OCI-LY1 (cell line): ENCODE data around the gene DRD3.

Experiments used
- H2AFZ ChIP-seq: fragments of 200-600 bp; sonication (generic), shearing (Covaris generic); 2 replicates; pipeline ENCODE4 v1.6.0; 2014; ENCODE audit warnings: antibody characterized with exemption, mild to moderate bottlenecking, low read length
- H3F3A ChIP-seq: fragments of 200-600 bp; sonication (generic), shearing (Covaris generic); 2 replicates; pipeline ENCODE4 v1.6.0; 2014; ENCODE audit warnings: mild to moderate bottlenecking, antibody characterized with exemption, low read length, moderate library complexity; ENCODE audit not compliant: insufficient read depth
- H3K27ac ChIP-seq: fragments of 200-600 bp; sonication (generic); 2 replicates; pipeline ENCODE4 v1.5.1; 2014; ENCODE audit warnings: low read length, mixed run types, mild to moderate bottlenecking, low read depth; ENCODE audit not compliant: poor library complexity, severe bottlenecking
- H3K27me3 ChIP-seq: fragments of 200-600 bp; sonication (generic); 2 replicates; pipeline ENCODE4 v1.6.0; 2014; ENCODE audit warnings: antibody characterized with exemption, mild to moderate bottlenecking, low read length, moderate library complexity; ENCODE audit not compliant: insufficient read depth
- H3K36me3 ChIP-seq: fragments of 200-600 bp; sonication (generic); 2 replicates; pipeline ENCODE4 v1.6.1; 2014; ENCODE audit warnings: mild to moderate bottlenecking, antibody characterized with exemption, low read length, moderate library complexity, mixed read lengths; ENCODE audit not compliant: insufficient read depth
- H3K4me1 ChIP-seq: fragments of 200-600 bp; sonication (generic); 2 replicates; pipeline ENCODE4 v1.5.1; 2014; ENCODE audit warnings: mild to moderate bottlenecking, low read length, moderate library complexity; ENCODE audit not compliant: insufficient read depth, severe bottlenecking
- H3K4me2 ChIP-seq: fragments of 200-600 bp; sonication (generic), shearing (Covaris generic); 2 replicates; pipeline ENCODE4 v1.6.1; 2014; ENCODE audit warnings: low read length
- H3K4me3 ChIP-seq: fragments of 200-600 bp; sonication (generic); 2 replicates; pipeline ENCODE4 v1.5.1; 2014; ENCODE audit warnings: low read length, low read depth, mild to moderate bottlenecking, mixed read lengths; ENCODE audit not compliant: poor library complexity, severe bottlenecking
- H3K79me2 ChIP-seq: fragments of 200-600 bp; shearing (Covaris generic); 2 replicates; pipeline ENCODE4 v1.6.1; 2016; ENCODE audit warnings: mixed run types, low read length, mixed read lengths; ENCODE audit not compliant: insufficient read depth
- H3K9ac ChIP-seq: fragments of 200-600 bp; sonication (generic), shearing (Covaris generic); 2 replicates; pipeline ENCODE4 v1.6.1; 2014; ENCODE audit warnings: mild to moderate bottlenecking, low read length, mixed read lengths
- H3K9me2 ChIP-seq: fragments of 200-600 bp; sonication (generic), shearing (Covaris generic); 2 replicates; pipeline ENCODE4 v1.6.1; 2014; ENCODE audit warnings: low read depth, mild to moderate bottlenecking, low read length, mixed read lengths
- H3K9me3 ChIP-seq: fragments of 200-600 bp; shearing (Covaris generic); 2 replicates; pipeline ENCODE4 v1.6.1; 2014; ENCODE audit warnings: low read length, mixed read lengths
- H4K20me1 ChIP-seq: fragments of 200-600 bp; sonication (generic), shearing (Covaris generic); 2 replicates; pipeline ENCODE4 v1.6.0; 2016; ENCODE audit warnings: mild to moderate bottlenecking, low read length; ENCODE audit not compliant: insufficient read depth
- EZH2 ChIP-seq: fragments of 200-600 bp; sonication (generic), shearing (Covaris generic); IDR thresholded peaks from 2 replicates; pipeline ENCODE4 v1.8.0; 2017; ENCODE audit warnings: borderline replicate concordance, mixed run types, mild to moderate bottlenecking, antibody characterized with exemption, low read length, moderate library complexity, mixed read lengths
- TF ChIP-seq, protein P1 (sequence below): fragments of 200-600 bp; sonication (generic), shearing (Covaris generic); IDR thresholded peaks from 2 replicates; pipeline ENCODE4 v1.5.1; 2017; ENCODE audit warnings: mild to moderate bottlenecking, antibody characterized with exemption, low read length, moderate library complexity, mixed read lengths

DRD3 gene

DNA sequence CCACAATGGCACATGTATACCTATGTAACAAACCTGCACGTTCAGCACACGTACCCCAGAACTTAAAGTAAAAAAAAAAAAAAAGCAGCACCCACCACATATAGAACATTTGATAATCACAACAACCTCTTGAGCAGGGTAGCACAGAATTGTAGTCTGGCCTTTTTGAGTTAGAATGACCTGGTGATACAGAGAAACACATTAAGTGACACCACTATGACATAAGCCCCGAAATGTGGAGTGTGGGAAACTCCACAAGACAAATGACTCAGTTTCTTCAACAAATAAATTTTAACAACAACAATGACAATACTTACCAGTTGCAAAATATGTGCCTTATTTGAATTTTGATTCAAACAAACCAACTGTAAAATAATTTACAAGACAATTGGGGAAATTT is 46.4 kb downstream of the DRD3 start:
- Histone ChIP-seq H3K79me2 (no peaks in the 10 kb centered on the region), H2AFZ (no peak overlapping the region), H3K4me3 (no peak overlapping the region), H4K20me1 (no peaks in the 10 kb centered on the region), H3K27ac (no peak overlapping the region), H3K27me3 (no peaks in the 10 kb centered on the region; the same call in 1 of the 2 replicates), H3K4me2 (no peak overlapping the region), H3K36me3 (no peaks in the 10 kb centered on the region), H3K9me3 (no peaks in the 10 kb centered on the region), H3K9me2 (no peaks in the 10 kb centered on the region), H3K4me1 (no peaks in the 10 kb centered on the region), H3F3A (no peaks in the 10 kb centered on the region; the same call in 1 of the 2 replicates), H3K9ac (no peak overlapping the region)
- TF ChIP-seq, protein P1, sequence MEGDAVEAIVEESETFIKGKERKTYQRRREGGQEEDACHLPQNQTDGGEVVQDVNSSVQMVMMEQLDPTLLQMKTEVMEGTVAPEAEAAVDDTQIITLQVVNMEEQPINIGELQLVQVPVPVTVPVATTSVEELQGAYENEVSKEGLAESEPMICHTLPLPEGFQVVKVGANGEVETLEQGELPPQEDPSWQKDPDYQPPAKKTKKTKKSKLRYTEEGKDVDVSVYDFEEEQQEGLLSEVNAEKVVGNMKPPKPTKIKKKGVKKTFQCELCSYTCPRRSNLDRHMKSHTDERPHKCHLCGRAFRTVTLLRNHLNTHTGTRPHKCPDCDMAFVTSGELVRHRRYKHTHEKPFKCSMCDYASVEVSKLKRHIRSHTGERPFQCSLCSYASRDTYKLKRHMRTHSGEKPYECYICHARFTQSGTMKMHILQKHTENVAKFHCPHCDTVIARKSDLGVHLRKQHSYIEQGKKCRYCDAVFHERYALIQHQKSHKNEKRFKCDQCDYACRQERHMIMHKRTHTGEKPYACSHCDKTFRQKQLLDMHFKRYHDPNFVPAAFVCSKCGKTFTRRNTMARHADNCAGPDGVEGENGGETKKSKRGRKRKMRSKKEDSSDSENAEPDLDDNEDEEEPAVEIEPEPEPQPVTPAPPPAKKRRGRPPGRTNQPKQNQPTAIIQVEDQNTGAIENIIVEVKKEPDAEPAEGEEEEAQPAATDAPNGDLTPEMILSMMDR: no peak
- no peak for TF ChIP-seq EZH2

DNA sequence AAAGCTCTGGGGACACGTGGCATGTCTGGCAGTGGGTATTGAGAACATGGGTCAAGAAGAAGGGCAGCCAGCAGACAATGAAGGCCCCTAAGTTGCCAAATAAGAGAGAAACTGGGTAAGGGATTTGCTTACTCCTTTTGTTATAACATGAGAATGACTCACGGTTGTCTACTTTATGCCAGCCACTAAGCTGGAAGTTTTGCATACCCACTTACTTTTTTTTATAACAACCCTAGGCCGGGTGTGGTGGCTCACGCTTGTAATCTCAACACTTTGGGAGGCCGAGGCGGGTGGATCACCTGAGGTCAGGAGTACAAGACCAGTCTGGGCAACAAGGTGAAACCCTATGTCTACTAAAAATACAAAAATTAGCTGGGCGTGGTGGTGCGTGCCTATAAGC is 50.0 kb downstream of the DRD3 start:
- Histone ChIP-seq H3K79me2 (no peaks in the 10 kb centered on the region), H3F3A (no peaks in the 10 kb centered on the region; the same call in 1 of the 2 replicates), H3K9me2 (no peaks in the 10 kb centered on the region), H2AFZ (no peak overlapping the region), H3K4me2 (no peak overlapping the region), H3K9me3 (no peaks in the 10 kb centered on the region; the same call in 1 of the 2 replicates), H3K9ac (no peak overlapping the region), H4K20me1 (no peaks in the 10 kb centered on the region), H3K36me3 (no peaks in the 10 kb centered on the region), H3K27me3 (no peaks in the 10 kb centered on the region; the same call in 1 of the 2 replicates), H3K4me3 (no peak overlapping the region), H3K27ac (no peak overlapping the region), H3K4me1 (no peaks in the 10 kb centered on the region)
- TF ChIP-seq, protein P1: no peak
- no peak for TF ChIP-seq EZH2

DNA sequence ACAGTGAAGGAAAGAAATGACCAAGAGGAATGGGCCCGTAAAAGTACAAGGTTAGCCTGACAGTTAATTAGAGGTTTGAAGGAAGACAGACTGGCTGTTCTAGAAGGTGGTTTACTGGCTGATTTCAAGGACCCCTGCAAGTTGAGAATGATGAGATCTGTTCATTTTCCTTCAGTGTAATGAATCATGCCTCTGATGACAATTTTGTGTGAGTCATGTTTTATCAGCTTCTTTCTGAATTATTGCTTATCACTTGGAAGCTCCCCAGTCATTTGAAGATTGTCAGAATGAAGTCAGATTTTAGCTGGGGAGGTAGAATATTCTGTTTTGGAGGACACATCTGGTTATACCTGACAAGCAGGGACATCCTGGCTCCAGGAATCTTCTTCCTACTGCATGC is 50.6 kb downstream of the DRD3 start:
- Histone ChIP-seq H3K36me3 (no peaks in the 10 kb centered on the region), H3K9me2 (no peaks in the 10 kb centered on the region), H3K9ac (no peak overlapping the region), H3K27ac (no peak overlapping the region), H4K20me1 (no peaks in the 10 kb centered on the region), H3K4me2 (no peak overlapping the region), H2AFZ (no peak overlapping the region), H3K4me3 (no peak overlapping the region), H3K79me2 (no peaks in the 10 kb centered on the region), H3F3A (no peaks in the 10 kb centered on the region; the same call in 1 of the 2 replicates), H3K27me3 (peaks cover 1% of the 10 kb centered on the region; the same call in 1 of the 2 replicates), H3K9me3 (no peaks in the 10 kb centered on the region; the same call in 1 of the 2 replicates), H3K4me1 (no peaks in the 10 kb centered on the region)
- TF ChIP-seq EZH2: no peak
- TF ChIP-seq, protein P1: no peak
